Measurements from ENCODE around the gene EXTL2. TPM values are rescaled to one million over a fixed set of nuclear protein-coding genes. Genes with fewer than 3 reads are reported as not detected.

The EXTL2 gene
- total RNA-seq, 2 experiments from 2014 or later = 1.5 to 1.8 TPM

DNA sequence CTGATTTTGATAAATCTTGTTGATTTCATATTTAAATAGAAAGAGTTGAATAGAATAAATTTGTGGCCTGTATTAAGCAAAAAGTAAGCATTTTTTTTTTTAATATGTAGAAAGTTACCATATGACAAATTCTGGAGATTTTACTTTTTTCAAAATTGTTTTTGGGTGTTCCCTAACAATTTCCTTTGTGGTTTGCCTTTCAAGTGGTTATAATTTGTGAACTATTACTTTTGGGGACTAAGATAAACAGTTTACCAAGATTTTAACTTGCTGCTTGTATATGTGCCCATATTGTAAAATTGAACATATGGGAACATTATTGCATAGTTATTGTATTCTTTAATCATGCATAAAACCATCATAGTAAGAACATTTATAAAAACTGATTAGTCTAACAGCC is 35.9 kb upstream of the EXTL2 start:
- DNase-seq (peak in 3 of 14 experiments; percentile 57 to 79 (median 59)), ATAC-seq (ENCODE audit: poor library complexity) (no peak)
- peaks cover 7% of the 10 kb centered on the region for H3K9me3 Mint-ChIP-seq
- CTCF ChIA-PET = interaction anchor here (1.2 to 2.0 kb wide), 3 partner anchors 12 to 308 kb away, joined by 3 to 9 read pairs (median 3); no protein-coding TSS in a partner anchor
- Histone ChIP-seq H3K27me3 (ENCODE audit: control insufficient read depth in 1 of 2, insufficient read depth in 2 of 2, low read length in 2 of 2) (no peaks in the 10 kb centered on the region), H3K4me1 (ENCODE audit: insufficient read depth, low read length) (peaks cover 30% of the 10 kb centered on the region), H3K36me3 (ENCODE audit: insufficient read depth, low read length) (peaks cover 14% of the 10 kb centered on the region), H3K4me3 (ENCODE audit: low read length) (peak overlapping the region; percentile 12), H3K9me3 (ENCODE audit: control insufficient read depth in 1 of 2, insufficient read depth in 1 of 2, low read length in 2 of 2) (peaks cover 0 to 11% of the 10 kb centered on the region in 2 experiments), H3K27ac (ENCODE audit: low read depth in 1 of 2, low read length in 2 of 2) (peak overlapping the region in 1 of 2 donors; percentile 31)
- H3K27ac Mint-ChIP-seq = no peak overlapping the region
- intact Hi-C loops (cut with DNase I, micrococcal nuclease) = loop anchor here in 1 of 2 experiments (5.0 kb wide), 1 partner anchor 37 kb away; no protein-coding TSS in a partner anchor
- POLR2A ChIA-PET = interaction anchor here (1.0 to 6.5 kb wide), 5 partner anchors 10 to 307 kb away, joined by 3 to 90 read pairs (median 6); partner anchors contain the start of gene S1PR1
- H3K27me3 Mint-ChIP-seq = no peaks in the 10 kb centered on the region
- H3K4me1 Mint-ChIP-seq (ENCODE audit: low read depth) = peaks cover 64% of the 10 kb centered on the region
- H3K4me3 Mint-ChIP-seq = peak overlapping the region; percentile 81
- peaks cover 48% of the 10 kb centered on the region for H3K36me3 Mint-ChIP-seq (ENCODE audit: low read depth)
- TF ChIP-seq CTCF (IDR thresholded peaks at IDR 0.05) = no peak

GRCh38 chr1:100928128-100928527 is 33.5 kb upstream of the EXTL2 start:
- Mint-ChIP-seq H3K27me3 (no peaks in the 10 kb centered on the region), H3K27ac (no peak overlapping the region), H3K9me3 (peaks cover 7% of the 10 kb centered on the region), H3K4me1 (ENCODE audit: low read depth) (peaks cover 41% of the 10 kb centered on the region), H3K36me3 (ENCODE audit: low read depth) (peaks cover 40% of the 10 kb centered on the region), H3K4me3 (no peak overlapping the region)
- ATAC-seq (ENCODE audit: poor library complexity) = no peak
- no peak for TF ChIP-seq CTCF (IDR thresholded peaks at IDR 0.05)
- peak in 4 of 14 experiments; percentile 36 to 64 (median 53) for DNase-seq
- CTCF ChIA-PET = interaction anchor here (1.0 to 2.1 kb wide), 5 partner anchors 9 to 429 kb away, joined by 3 to 8 read pairs (median 6); no protein-coding TSS in a partner anchor
- H3K27me3 ChIP-seq (ENCODE audit: control insufficient read depth in 1 of 2, insufficient read depth in 2 of 2, low read length in 2 of 2) = no peaks in the 10 kb centered on the region
- H3K9me3 ChIP-seq (ENCODE audit: control insufficient read depth in 1 of 2, insufficient read depth in 1 of 2, low read length in 2 of 2) = peaks cover 0 to 8% of the 10 kb centered on the region in 2 experiments
- peaks cover 4% of the 10 kb centered on the region for H3K36me3 ChIP-seq (ENCODE audit: insufficient read depth, low read length)
- H3K4me1 ChIP-seq (ENCODE audit: insufficient read depth, low read length) = peaks cover 46% of the 10 kb centered on the region
- peak overlapping the region; percentile 72 to 77 for H3K27ac ChIP-seq (ENCODE audit: low read depth in 1 of 2, low read length in 2 of 2)
- intact Hi-C loops (cut with DNase I, micrococcal nuclease) = loop anchor here (5.0 to 10.0 kb wide), 4 partner anchors 69 to 207 kb away; partner anchors contain the start of gene DPH5 (in 1 of the 2)
- peak overlapping the region; percentile 28 for H3K4me3 ChIP-seq (ENCODE audit: low read length)
- POLR2A ChIA-PET = interaction anchor here (0.6 to 6.5 kb wide), 24 partner anchors 14 to 381 kb away, joined by 3 to 90 read pairs (median 5); partner anchors contain the start of genes DPH5 and S1PR1

DNA sequence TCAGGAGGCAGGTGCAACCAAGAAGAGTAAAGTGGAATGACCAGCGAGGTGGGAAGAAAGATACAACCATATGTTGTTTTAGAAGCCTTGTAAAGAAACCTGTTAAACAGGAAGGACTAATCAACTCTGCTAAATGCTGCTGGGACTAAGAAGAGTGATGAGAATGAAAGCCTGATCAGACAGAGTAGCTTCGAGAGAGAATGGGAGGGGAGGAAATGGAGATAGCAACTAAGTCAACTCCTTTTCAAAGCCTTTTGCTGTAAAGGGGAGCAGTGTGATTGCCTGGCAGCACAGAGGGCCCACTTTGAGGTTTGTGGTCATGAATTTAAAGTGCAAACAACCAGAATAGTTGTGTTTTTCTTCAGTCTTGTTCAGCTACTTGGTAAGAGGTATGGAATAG is 32.6 kb upstream of the EXTL2 start:
- peak overlapping the region; percentile 72 to 77 for H3K27ac ChIP-seq (ENCODE audit: low read depth in 1 of 2, low read length in 2 of 2)
- H3K4me1 ChIP-seq (ENCODE audit: insufficient read depth, low read length) = peaks cover 46% of the 10 kb centered on the region
- no peak for TF ChIP-seq CTCF (IDR thresholded peaks at IDR 0.05)
- intact Hi-C loops (cut with DNase I, micrococcal nuclease) = loop anchor here (1.0 to 10.0 kb wide), 9 partner anchors 22 to 312 kb away; partner anchors contain the start of genes DPH5 (in 1 of the 2) and S1PR1 (in 1 of the 2)
- H3K36me3 Mint-ChIP-seq (ENCODE audit: low read depth) = peaks cover 37% of the 10 kb centered on the region
- H3K36me3 ChIP-seq (ENCODE audit: insufficient read depth, low read length) = peaks cover 7% of the 10 kb centered on the region
- DNase-seq (peak; percentile 27 to 86 (median 59)), ATAC-seq (ENCODE audit: poor library complexity) (peak; percentile 89)
- peaks cover 0 to 4% of the 10 kb centered on the region in 2 experiments for H3K9me3 ChIP-seq (ENCODE audit: control insufficient read depth in 1 of 2, insufficient read depth in 1 of 2, low read length in 2 of 2)
- peak overlapping the region; percentile 28 for H3K4me3 ChIP-seq (ENCODE audit: low read length)
- CTCF ChIA-PET = interaction anchor here (1.0 to 1.8 kb wide), 6 partner anchors 8 to 382 kb away, joined by 3 to 8 read pairs (median 4); no protein-coding TSS in a partner anchor
- H3K27ac Mint-ChIP-seq = no peak overlapping the region
- H3K9me3 Mint-ChIP-seq = peaks cover 3% of the 10 kb centered on the region
- peaks cover 33% of the 10 kb centered on the region for H3K4me1 Mint-ChIP-seq (ENCODE audit: low read depth)
- H3K27me3 Mint-ChIP-seq = no peaks in the 10 kb centered on the region
- no peaks in the 10 kb centered on the region for H3K27me3 ChIP-seq (ENCODE audit: control insufficient read depth in 1 of 2, insufficient read depth in 2 of 2, low read length in 2 of 2)
- POLR2A ChIA-PET = interaction anchor here (0.6 to 6.5 kb wide), 35 partner anchors 11 to 575 kb away, joined by 3 to 90 read pairs (median 4); partner anchors contain the start of genes CDC14A, DPH5, EXTL2 and S1PR1
- H3K4me3 Mint-ChIP-seq = no peak overlapping the region

Measured in CD4-positive, alpha-beta T cell (primary cell).